ENCODE data around the gene ADAM23. TPM values are rescaled to one million over a fixed set of nuclear protein-coding genes. Genes with fewer than 3 reads are reported as not detected.

ADAM23 gene
- total RNA-seq, 6 experiments from 2014 or later, result 0.47 to 2.6 (median 1.2) TPM

DNA sequence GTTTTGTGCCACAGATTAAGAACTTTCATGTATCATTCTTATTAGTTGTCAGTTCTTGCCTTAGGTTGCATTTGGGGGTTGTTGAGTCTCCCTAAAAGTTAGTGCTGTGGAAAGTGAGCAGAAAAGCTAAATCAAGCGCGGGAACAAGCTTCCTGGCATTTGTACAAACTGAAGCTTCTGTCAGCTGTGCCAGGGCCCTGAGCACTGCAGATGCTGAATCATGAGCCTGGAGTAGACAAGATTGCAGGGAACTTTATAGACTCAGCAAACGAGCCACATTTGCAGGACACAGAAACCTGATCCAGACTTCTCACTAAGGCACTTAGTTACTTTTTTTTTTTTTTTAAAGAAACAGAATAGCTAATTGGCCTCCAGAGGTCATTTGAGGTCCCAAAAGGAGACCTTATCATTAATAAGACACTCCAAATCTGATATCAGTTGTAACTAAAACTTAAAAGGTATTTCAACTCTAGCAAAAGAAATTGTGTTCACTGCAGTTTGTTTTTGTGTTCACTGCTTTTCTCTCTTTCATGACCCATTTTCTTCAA lies 88.7 kb downstream of the ADAM23 start:
- TF ChIP-seq, protein P1, sequence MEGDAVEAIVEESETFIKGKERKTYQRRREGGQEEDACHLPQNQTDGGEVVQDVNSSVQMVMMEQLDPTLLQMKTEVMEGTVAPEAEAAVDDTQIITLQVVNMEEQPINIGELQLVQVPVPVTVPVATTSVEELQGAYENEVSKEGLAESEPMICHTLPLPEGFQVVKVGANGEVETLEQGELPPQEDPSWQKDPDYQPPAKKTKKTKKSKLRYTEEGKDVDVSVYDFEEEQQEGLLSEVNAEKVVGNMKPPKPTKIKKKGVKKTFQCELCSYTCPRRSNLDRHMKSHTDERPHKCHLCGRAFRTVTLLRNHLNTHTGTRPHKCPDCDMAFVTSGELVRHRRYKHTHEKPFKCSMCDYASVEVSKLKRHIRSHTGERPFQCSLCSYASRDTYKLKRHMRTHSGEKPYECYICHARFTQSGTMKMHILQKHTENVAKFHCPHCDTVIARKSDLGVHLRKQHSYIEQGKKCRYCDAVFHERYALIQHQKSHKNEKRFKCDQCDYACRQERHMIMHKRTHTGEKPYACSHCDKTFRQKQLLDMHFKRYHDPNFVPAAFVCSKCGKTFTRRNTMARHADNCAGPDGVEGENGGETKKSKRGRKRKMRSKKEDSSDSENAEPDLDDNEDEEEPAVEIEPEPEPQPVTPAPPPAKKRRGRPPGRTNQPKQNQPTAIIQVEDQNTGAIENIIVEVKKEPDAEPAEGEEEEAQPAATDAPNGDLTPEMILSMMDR (IDR thresholded peaks at IDR 0.05), result no peak
- Mint-ChIP-seq H3K36me3 (ENCODE audit: low read depth) (no peaks in the 10 kb centered on the region), H3K27me3 (ENCODE audit: insufficient read depth) (no peaks in the 10 kb centered on the region), H3K4me1 (ENCODE audit: low read depth) (no peaks in the 10 kb centered on the region), H3K4me3 (no peak overlapping the region), H3K9me3 (peaks cover 15% of the 10 kb centered on the region), H3K27ac (no peak overlapping the region)
- no peak for DNase-seq

DNA sequence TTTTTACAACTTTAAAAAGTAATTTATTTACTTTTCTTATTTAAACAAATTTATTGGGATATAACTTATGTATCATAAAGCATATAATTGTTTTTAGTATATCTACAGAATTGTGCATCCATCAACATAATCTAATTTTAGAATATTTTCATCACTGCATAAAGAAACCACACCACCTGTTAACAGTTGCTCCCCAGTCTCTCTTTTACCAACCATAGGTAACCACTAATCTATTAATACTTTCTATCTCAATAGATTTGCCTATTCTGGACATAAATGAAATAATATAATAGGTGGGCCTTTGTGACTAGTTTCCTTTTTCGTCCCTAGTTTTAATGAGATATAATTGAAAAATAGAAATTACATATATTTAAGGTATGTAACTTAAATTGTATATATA lies 90.6 kb downstream of the ADAM23 start:
- Mint-ChIP-seq H3K27me3 (ENCODE audit: insufficient read depth) (no peaks in the 10 kb centered on the region), H3K27ac (no peak overlapping the region), H3K9me3 (peaks cover 17% of the 10 kb centered on the region), H3K36me3 (ENCODE audit: low read depth) (no peaks in the 10 kb centered on the region), H3K4me3 (no peak overlapping the region), H3K4me1 (ENCODE audit: low read depth) (no peaks in the 10 kb centered on the region)
- TF ChIP-seq, protein P1 (IDR thresholded peaks at IDR 0.05), result no peak
- DNase-seq, result no peak

DNA sequence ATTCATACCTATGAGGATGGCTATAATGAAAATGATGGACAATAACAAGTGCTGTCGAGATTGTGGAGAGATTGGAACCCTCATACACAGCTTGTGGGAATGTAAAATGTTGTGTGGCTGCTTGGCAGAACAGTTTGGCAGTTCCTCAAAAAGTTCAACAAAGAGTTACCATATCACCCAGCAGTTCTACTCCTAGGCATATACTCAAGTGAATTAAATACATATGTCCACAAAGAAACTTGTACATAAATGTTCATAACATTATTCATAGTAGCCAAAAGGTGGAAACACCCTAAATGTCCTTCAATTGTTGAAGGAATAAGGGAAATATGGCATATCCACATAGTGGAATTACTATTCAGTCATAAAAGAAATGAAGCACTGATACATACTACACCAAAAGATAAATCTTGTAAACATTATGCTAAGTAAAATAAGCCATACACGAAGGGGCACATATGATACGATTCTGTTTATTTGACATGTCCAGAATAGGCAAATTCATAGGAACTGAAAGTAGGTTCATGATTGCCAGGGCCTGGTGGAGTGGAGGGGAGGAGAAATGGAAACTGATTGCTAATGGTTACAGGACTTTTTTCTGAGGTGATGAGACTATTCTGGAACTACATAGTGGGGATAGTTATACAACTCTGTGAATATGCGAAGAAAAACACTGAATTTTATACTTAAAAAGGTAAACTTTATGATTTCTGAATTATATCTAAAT lies 92.1 kb downstream of the ADAM23 start:
- DNase-seq, result no peak
- no peak overlapping the region for H3K27ac Mint-ChIP-seq
- H3K9me3 Mint-ChIP-seq, result peaks cover 13% of the 10 kb centered on the region
- no peaks in the 10 kb centered on the region for H3K4me1 Mint-ChIP-seq (ENCODE audit: low read depth)
- no peaks in the 10 kb centered on the region for H3K27me3 Mint-ChIP-seq (ENCODE audit: insufficient read depth)
- H3K36me3 Mint-ChIP-seq (ENCODE audit: low read depth), result no peaks in the 10 kb centered on the region
- H3K4me3 Mint-ChIP-seq, result no peak overlapping the region
- TF ChIP-seq, protein P1 (IDR thresholded peaks at IDR 0.05), result no peak

DNA sequence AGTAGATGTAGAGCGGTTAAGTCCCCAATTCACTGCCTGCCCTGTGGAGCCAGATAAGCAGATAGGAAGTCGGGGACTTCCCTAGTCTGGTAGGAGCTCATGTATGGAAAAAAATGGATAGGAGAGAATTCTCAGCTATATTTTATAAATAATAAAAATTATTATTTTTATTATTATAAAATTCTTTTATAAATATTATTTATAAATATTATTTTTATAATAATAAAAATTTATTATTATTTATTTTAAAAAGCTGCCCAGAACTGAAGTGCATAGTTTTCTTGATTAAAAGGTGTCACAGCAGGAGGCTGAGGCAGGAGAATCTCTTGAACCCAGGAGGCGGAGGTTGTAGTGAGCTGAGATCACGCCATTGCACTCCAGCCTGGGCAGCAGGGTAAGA lies 97.4 kb downstream of the ADAM23 start:
- no peak for DNase-seq
- H3K36me3 Mint-ChIP-seq (ENCODE audit: low read depth), result no peaks in the 10 kb centered on the region
- H3K4me1 Mint-ChIP-seq (ENCODE audit: low read depth), result no peaks in the 10 kb centered on the region
- peaks cover 19% of the 10 kb centered on the region for H3K9me3 Mint-ChIP-seq
- H3K4me3 Mint-ChIP-seq, result no peak overlapping the region
- peaks cover 1% of the 10 kb centered on the region; the same call in 1 of the 2 replicates for H3K27me3 Mint-ChIP-seq (ENCODE audit: insufficient read depth)
- no peak overlapping the region for H3K27ac Mint-ChIP-seq
- TF ChIP-seq, protein P1 (IDR thresholded peaks at IDR 0.05), result no peak

DNA sequence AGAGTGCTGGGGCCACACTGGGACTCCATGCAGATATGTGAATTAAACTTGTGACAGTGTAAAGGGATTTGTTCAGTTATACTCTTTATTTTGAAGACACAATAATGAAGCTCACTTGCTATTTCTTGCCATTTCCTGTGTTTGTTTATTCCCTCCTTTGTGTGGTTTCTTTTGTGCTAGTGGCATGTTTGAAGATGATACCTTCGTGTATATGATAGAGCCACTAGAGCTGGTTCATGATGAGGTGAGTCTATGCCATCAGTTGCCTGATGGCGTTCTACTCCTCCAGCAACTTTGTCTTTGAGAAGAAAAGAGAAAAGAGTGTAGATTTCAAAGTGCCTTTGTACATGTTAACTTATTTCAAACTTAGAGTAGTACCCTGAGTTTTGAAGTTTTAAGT lies 99.7 kb downstream of the ADAM23 start:
- no peaks in the 10 kb centered on the region for H3K36me3 Mint-ChIP-seq (ENCODE audit: low read depth)
- TF ChIP-seq, protein P1 (IDR thresholded peaks at IDR 0.05), result no peak
- peaks cover 9% of the 10 kb centered on the region for H3K9me3 Mint-ChIP-seq
- no peak for DNase-seq
- H3K4me3 Mint-ChIP-seq, result no peak overlapping the region
- peaks cover 1% of the 10 kb centered on the region; the same call in 1 of the 2 replicates for H3K27me3 Mint-ChIP-seq (ENCODE audit: insufficient read depth)
- no peaks in the 10 kb centered on the region for H3K4me1 Mint-ChIP-seq (ENCODE audit: low read depth)
- no peak overlapping the region for H3K27ac Mint-ChIP-seq

All from HFFc6 (cell line).